ENCODE results near the gene ASIC5. TPM values are rescaled to one million over a fixed set of nuclear protein-coding genes. Genes with fewer than 3 reads are reported as not detected.

ASIC5 gene
- total RNA-seq, 6 experiments from 2014 or later: not detected

DNA sequence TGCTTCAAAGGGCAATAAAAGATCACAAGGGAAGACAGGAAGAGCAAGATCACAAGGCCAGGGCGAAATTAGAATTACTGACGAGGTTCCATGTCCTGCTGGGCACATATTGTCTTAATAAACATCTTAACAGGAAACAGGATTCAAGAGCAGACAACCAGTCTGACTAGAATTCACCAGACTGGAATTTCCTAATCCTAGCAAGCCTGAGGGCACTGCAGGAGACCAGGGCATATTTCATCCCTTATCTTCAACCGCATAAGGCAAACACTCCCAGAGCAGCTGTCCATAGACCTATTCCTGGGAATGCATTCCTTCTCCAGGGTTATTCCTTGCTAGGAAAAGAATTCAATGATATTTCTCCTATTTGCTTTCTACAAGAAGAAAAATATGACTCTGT is 25.0 kb upstream of the ASIC5 start:
- WGBS (ENCODE audit: insufficient coverage, low coverage, low lambda C conversion rate, missing lambda C conversion rate): 46% methylated on average over 3 of the region's 3 CpGs
- no peak overlapping the region for H3K27ac ChIP-seq
- no peak for DNase-seq
- H3K36me3 ChIP-seq: no peaks in the 10 kb centered on the region
- no peak for ATAC-seq
- H3K4me1 ChIP-seq: peaks cover 0 to 35% (median 8%) of the 10 kb centered on the region in 4 donors
- H3K9me3 ChIP-seq: no peaks in the 10 kb centered on the region
- H3K4me3 ChIP-seq: no peak overlapping the region
- intact Hi-C loops (cut with DNase I): no loop called here
- TF ChIP-seq POLR2A (IDR thresholded peaks at IDR 0.05): no peak
- TF ChIP-seq, protein P1, sequence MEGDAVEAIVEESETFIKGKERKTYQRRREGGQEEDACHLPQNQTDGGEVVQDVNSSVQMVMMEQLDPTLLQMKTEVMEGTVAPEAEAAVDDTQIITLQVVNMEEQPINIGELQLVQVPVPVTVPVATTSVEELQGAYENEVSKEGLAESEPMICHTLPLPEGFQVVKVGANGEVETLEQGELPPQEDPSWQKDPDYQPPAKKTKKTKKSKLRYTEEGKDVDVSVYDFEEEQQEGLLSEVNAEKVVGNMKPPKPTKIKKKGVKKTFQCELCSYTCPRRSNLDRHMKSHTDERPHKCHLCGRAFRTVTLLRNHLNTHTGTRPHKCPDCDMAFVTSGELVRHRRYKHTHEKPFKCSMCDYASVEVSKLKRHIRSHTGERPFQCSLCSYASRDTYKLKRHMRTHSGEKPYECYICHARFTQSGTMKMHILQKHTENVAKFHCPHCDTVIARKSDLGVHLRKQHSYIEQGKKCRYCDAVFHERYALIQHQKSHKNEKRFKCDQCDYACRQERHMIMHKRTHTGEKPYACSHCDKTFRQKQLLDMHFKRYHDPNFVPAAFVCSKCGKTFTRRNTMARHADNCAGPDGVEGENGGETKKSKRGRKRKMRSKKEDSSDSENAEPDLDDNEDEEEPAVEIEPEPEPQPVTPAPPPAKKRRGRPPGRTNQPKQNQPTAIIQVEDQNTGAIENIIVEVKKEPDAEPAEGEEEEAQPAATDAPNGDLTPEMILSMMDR (IDR thresholded peaks at IDR 0.05): no peak
- H3K27me3 ChIP-seq: no peaks in the 10 kb centered on the region

DNA sequence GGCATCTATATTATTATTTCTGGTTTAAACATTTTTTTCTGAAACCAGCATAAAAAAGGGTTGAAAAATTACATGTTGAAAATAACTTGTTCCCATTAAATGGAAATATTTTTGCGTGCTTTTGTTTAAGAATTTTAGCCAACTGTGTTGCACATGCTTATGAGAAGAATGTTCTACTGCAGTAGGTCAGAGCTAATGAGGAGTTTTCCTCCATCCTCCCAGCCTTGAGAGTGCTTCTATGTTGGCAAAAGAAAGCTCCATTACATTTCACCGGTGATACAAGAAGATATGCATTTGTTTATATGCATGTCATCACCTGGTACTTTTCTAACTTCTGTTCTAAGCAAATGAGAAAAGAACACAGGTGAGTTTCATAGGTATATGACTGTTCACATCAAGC is 23.9 kb upstream of the ASIC5 start:
- TF ChIP-seq, protein P1 (IDR thresholded peaks at IDR 0.05): no peak
- Histone ChIP-seq H3K27me3 (no peaks in the 10 kb centered on the region), H3K4me1 (peaks cover 0 to 43% (median 11%) of the 10 kb centered on the region in 4 donors), H3K9me3 (no peaks in the 10 kb centered on the region), H3K4me3 (no peak overlapping the region), H3K36me3 (no peaks in the 10 kb centered on the region), H3K27ac (peak overlapping the region in 1 of 3 donors; percentile 77)
- WGBS (ENCODE audit: insufficient coverage, low coverage, low lambda C conversion rate, missing lambda C conversion rate): 69% methylated on average over 2 of the region's 2 CpGs
- DNase-seq (no peak), ATAC-seq (no peak)
- intact Hi-C loops (cut with DNase I): no loop called here

DNA sequence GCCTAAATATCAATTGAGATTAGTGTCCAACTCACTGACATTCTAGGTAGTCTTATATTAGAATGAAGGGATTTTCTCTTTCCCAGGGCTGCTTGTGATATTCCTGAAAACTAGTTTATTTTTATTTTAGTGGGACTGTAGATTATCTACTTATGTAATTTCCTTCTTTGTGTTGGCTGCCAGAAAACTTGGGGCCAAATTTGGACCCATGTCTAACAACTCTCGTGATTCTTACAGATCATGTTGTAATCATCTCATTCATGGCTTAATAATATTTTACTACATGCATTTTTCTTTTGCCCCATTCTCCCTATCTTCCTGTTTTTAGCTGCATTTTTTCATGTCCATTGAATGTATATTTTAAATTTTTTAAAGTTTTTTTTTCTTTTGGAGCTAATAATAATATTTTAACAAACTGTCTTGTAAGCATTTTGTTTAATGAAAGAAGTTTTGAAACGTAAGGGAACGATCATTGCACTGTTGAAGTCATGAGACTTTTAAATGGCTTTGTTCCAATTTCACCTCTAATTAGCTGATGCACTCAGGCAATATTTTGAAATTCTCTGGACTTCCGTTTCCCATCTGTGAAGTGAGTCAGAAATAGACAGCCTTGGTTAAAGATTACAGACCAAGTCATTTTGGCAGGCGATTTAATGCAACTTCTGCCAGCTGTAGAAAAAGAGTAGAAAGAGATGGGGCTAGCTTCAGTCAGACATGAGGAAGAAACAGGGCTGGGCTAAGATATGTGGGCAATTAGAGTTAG is 23.1 kb upstream of the ASIC5 start:
- peak; percentile 43 for TF ChIP-seq POLR2A (IDR thresholded peaks at IDR 0.05)
- TF ChIP-seq, protein P1 (IDR thresholded peaks at IDR 0.05): no peak
- Histone ChIP-seq H3K4me1 (peaks cover 0 to 51% (median 15%) of the 10 kb centered on the region in 4 donors), H3K27ac (peak overlapping the region; percentile 55 to 87 (median 77)), H3K9me3 (no peaks in the 10 kb centered on the region), H3K27me3 (no peaks in the 10 kb centered on the region), H3K36me3 (no peaks in the 10 kb centered on the region), H3K4me3 (no peak overlapping the region)
- 10% methylated on average over 5 of the region's 5 CpGs for WGBS (ENCODE audit: insufficient coverage, low coverage, low lambda C conversion rate, missing lambda C conversion rate)
- DNase-seq (peak in 1 of 3 donors; percentile 68), ATAC-seq (peak; percentile 78 to 87 (median 86))
- intact Hi-C loops (cut with DNase I): no loop called here

DNA sequence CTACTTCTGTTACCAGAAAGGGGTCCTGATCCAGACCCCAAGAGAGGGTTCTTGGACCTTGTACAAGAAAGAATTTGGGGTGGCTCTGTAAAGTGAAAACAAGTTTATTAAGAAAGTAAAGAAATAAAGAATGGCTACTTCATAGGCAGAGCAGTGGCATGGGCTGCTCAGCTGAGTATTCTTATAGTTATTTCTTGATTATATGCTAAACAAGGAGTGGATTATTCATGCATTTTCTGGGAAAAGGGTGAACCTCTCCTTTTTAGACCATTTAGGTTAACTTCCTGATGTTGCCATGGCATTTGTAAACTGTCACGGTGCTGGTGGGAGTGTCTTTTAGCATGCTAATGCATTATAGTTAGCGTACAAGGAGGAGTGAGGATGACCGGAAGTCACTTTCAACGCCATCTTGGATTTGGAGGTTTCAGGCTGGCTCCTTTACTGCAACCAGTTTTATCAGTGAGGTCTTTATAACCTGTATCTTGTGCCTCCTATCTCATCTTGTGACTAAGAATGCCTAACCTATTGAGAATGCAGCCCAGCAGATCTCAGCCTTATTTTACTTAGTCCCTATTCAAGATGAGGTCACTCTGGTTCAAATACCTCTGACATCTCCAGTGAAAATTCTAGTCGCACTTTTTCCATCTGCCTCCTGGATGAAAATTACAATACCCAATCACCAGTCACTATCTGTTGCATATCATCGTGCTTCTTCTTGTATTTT is 21.9 kb upstream of the ASIC5 start:
- TF ChIP-seq, protein P1 (IDR thresholded peaks at IDR 0.05): no peak
- TF ChIP-seq POLR2A (IDR thresholded peaks at IDR 0.05): no peak
- Histone ChIP-seq H3K36me3 (no peaks in the 10 kb centered on the region), H3K4me3 (no peak overlapping the region), H3K27me3 (no peaks in the 10 kb centered on the region), H3K4me1 (peaks cover 0 to 61% (median 18%) of the 10 kb centered on the region in 4 donors), H3K27ac (peak overlapping the region in 2 of 3 donors; percentile 2 to 75), H3K9me3 (no peaks in the 10 kb centered on the region)
- 60% methylated on average over 6 of the region's 6 CpGs for WGBS (ENCODE audit: insufficient coverage, low coverage, low lambda C conversion rate, missing lambda C conversion rate)
- no peak for DNase-seq
- no peak for ATAC-seq
- intact Hi-C loops (cut with DNase I): no loop called here
